GM23248 (cell line): ENCODE data around the gene LIN7B. TPM values are rescaled to one million over a fixed set of nuclear protein-coding genes. Genes with fewer than 3 reads are reported as not detected.

Experiments
- DNase-seq: peaks from one replicate; pipeline ENCODE4 v3.0.0-alpha.2; 2015
- H2AFZ ChIP-seq: fragments of 200-600 bp; sonication (generic); 2 replicates; pipeline ENCODE4 v1.6.1; 2016; ENCODE audit warnings: antibody characterized with exemption
- H3F3A ChIP-seq: fragments of 200-600 bp; sonication (generic); 2 replicates; pipeline ENCODE4 v1.6.1; 2016; ENCODE audit warnings: mild to moderate bottlenecking, antibody characterized with exemption, mixed run types; ENCODE audit not compliant: insufficient read depth
- H3K27ac ChIP-seq: fragments of 200-600 bp; sonication (generic); 2 replicates; pipeline ENCODE4 v1.5.1; 2016; ENCODE audit warnings: mild to moderate bottlenecking
- H3K27me3 ChIP-seq: fragments of 200-600 bp; sonication (generic); replicated peaks from 2 replicates; pipeline ENCODE4 v1.6.1; 2016; ENCODE audit warnings: mild to moderate bottlenecking; ENCODE audit not compliant: insufficient read depth
- H3K36me3 ChIP-seq: fragments of 200-600 bp; sonication (generic); 2 replicates; pipeline ENCODE4 v1.6.1; 2016; ENCODE audit warnings: low read depth, mild to moderate bottlenecking
- H3K4me1 ChIP-seq: fragments of 200-600 bp; sonication (generic); 2 replicates; pipeline ENCODE4 v1.6.1; 2016; ENCODE audit warnings: mild to moderate bottlenecking; ENCODE audit not compliant: insufficient read depth
- H3K4me2 ChIP-seq: fragments of 200-600 bp; sonication (generic); one replicate; pipeline ENCODE4 v1.6.1; 2016; ENCODE audit warnings: mild to moderate bottlenecking; ENCODE audit not compliant: unreplicated experiment
- H3K4me3 ChIP-seq: fragments of 200-600 bp; sonication (generic); 2 replicates; pipeline ENCODE4 v1.5.1; 2016; ENCODE audit warnings: mild to moderate bottlenecking
- H3K79me2 ChIP-seq: fragments of 200-600 bp; sonication (generic); 2 replicates; pipeline ENCODE4 v1.6.1; 2016; ENCODE audit warnings: mild to moderate bottlenecking; ENCODE audit not compliant: insufficient read depth
- H3K9ac ChIP-seq: fragments of 200-600 bp; sonication (generic); 2 replicates; pipeline ENCODE4 v1.6.1; 2016; ENCODE audit warnings: mild to moderate bottlenecking
- H3K9me2 ChIP-seq: fragments of 200-600 bp; sonication (generic); 2 replicates; pipeline ENCODE4 v1.6.1; 2016; ENCODE audit warnings: mixed run types, mild to moderate bottlenecking, moderate library complexity; ENCODE audit not compliant: insufficient read depth
- H3K9me3 ChIP-seq: fragments of 200-600 bp; sonication (generic); one replicate; pipeline ENCODE4 v1.6.1; 2017; ENCODE audit warnings: low read depth
- H4K20me1 ChIP-seq: fragments of 200-600 bp; sonication (generic); 2 replicates; pipeline ENCODE4 v1.6.0; 2016; ENCODE audit not compliant: insufficient read depth
- EZH2 ChIP-seq: fragments of 200-600 bp; sonication (generic); IDR thresholded peaks from 2 replicates; pipeline ENCODE4 v1.6.1; 2018; ENCODE audit warnings: antibody characterized with exemption, mild to moderate bottlenecking; ENCODE audit not compliant: insufficient read depth, poor library complexity, severe bottlenecking
- EZH2phosphoT487 ChIP-seq: fragments of 200-600 bp; sonication (generic); IDR thresholded peaks from 2 replicates; pipeline ENCODE4 v1.6.1; 2018; ENCODE audit warnings: antibody characterized with exemption, moderate library complexity, mild to moderate bottlenecking, low read depth; ENCODE audit not compliant: insufficient read depth
- WGBS, 2 experiments: methylation state at CpG; one replicate each; pipeline ENCODE4 v1.1.6; 2015 to 2017; ENCODE audit warnings: low lambda C conversion rate in 2 of 2, low coverage in 1 of 2; ENCODE audit errors: missing lambda C conversion rate in 2 of 2; 5-methylcytosine and 5-hydroxymethylcytosine counted together
- in situ Hi-C: fragments of 300-500 bp; cut with MboI; formaldehyde crosslinking; loops from 2 replicates; pipeline ENCODE4 v1.15.0; 2020
- polyA plus RNA-seq: library from polyadenylated mRNA; unstranded; fragments of >200 nt; fragmentation: Nextera tagmentation; extraction: Ambion mirVana; gene quantifications from 2 replicates; pipeline ENCODE4 v1.2.1, GENCODE V29; 2016
- total RNA-seq: library from RNA; depleted of rRNA; stranded (reverse); fragments of >200 nt; shearing (Covaris generic); gene quantifications from 2 replicates; pipeline ENCODE4 v1.2.3, GENCODE V29; 2014

Gene LIN7B
- total and polyA plus RNA-seq, 2 experiments from 2014 or later = 10.7 to 11.9 TPM

DNA sequence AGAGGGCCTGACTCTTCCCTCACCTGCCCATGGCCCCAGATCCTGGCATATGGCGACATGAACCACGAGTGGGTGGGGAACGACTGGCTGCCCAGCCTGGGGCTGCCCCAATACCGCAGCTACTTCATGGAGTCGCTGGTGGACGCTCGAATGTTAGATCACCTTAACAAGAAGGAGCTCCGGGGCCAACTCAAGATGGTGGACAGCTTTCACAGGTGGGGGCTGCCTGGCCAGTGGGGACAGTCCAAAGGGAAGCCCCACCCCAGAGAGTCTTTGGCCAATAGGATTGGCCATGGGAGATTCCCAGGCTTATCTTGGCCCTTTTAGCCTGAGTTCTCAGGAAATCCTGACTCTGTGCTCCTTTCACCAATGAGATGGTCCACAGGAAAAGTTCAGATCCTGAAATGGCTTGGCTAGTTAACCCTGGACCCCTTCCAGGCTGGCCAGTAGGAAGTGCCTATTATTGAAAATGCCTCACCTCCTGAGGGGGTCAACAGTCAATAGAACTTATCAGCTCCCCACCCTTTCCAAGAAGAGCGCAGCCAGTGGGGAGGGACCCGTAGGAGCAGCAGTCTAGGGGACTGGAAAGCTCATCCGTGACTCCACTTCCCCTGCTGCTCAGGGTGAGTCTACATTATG is 34.0 kb downstream of the LIN7B start:
- H3K4me2 ChIP-seq = no peak overlapping the region
- H3K27ac ChIP-seq = no peak overlapping the region
- H2AFZ ChIP-seq = no peak overlapping the region

DNA sequence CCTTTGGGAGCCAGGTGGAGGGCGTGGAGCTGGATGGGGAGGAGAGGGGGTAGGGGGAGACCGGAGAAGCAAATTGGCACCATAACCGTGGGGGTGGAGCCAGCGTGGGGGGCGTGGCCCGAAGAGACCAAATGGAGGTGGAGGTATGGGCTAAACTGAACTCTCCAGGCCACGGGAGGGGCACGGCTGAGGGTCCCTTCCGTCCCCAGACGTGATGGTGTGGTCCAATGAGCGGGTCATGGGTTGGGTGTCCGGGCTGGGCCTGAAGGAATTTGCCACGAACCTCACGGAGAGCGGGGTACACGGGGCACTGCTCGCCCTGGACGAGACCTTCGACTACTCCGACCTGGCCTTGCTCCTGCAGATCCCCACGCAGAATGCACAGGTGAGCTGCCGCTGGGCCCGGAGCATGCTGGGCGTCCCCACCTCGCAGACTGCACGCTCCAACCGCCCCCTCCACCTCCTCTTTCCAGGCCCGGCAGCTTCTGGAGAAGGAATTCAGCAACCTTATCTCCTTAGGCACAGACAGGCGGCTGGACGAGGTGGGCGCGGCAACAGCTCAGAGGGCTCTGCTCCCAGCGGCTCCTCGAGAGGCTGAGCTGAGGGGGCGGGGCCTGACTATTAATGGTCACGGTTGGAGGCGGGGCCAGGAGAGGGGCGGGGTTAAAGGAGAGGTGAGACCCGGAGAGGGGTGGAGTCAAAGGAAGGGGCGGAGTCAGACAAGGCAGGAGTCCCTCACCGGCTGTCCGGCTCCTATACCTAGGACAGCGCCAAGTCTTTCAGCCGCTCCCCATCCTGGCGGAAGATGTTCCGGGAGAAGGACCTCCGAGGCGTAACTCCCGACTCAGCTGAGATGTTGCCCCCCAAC is 34.8 kb downstream of the LIN7B start:
- H3K27ac ChIP-seq = no peak overlapping the region

More for the DNA sequence above, 34.0 kb downstream of the LIN7B start:
- no peaks in the 10 kb centered on the region for H3K27me3 ChIP-seq
- H3K4me1 ChIP-seq = peaks cover 4% of the 10 kb centered on the region; the same call in 1 of the 2 replicates
- H3F3A ChIP-seq = peaks cover 9% of the 10 kb centered on the region; the same call in 1 of the 2 replicates
- H3K9me3 ChIP-seq = no peaks in the 10 kb centered on the region
- no peaks in the 10 kb centered on the region for H3K36me3 ChIP-seq
- no peak for TF ChIP-seq EZH2phosphoT487
- no peak for TF ChIP-seq EZH2
- H3K79me2 ChIP-seq = no peaks in the 10 kb centered on the region
- H4K20me1 ChIP-seq = no peaks in the 10 kb centered on the region
- H3K4me3 ChIP-seq = no peak overlapping the region
- no peak for DNase-seq
- WGBS, 2 experiments = 62 to 65% methylated on average over 11 of the region's 11 CpGs
- no peaks in the 10 kb centered on the region for H3K9me2 ChIP-seq
- H3K9ac ChIP-seq = no peak overlapping the region
- in situ Hi-C loops = no loop called here

DNA sequence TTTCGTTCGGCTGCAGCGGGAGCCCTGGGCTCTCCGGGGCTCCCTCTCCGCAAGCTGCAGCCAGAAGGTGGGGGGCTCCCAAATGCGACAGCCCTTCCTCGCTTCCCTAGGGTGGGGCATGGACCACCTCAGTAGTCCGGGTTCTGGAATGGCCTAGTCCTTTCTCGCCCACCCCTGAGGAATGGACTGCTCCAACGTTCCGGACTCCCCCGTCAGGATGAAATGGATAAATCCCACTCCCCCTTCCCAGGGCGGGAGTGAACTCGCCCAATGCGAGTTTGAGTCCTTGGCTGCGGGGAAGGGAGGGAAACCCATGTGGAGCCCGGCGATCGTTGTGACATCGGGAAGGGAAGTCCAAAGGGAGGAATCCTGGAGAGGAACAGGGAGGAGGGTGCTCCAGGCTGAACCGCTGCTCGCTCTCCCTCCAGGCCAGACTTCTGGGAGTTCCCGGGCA is 35.5 kb downstream of the LIN7B start:
- H3K27me3 ChIP-seq = no peaks in the 10 kb centered on the region
- H3F3A ChIP-seq = peaks cover 9% of the 10 kb centered on the region; the same call in 1 of the 2 replicates
- TF ChIP-seq EZH2 (no peak), EZH2phosphoT487 (no peak)
- H3K79me2 ChIP-seq = no peaks in the 10 kb centered on the region
- no peaks in the 10 kb centered on the region for H3K9me3 ChIP-seq
- 1 to 2% methylated on average over 22 to 23 of the region's 23 CpGs for WGBS, 2 experiments
- H3K36me3 ChIP-seq = no peaks in the 10 kb centered on the region
- H4K20me1 ChIP-seq = no peaks in the 10 kb centered on the region
- peak; percentile 83 for DNase-seq
- peaks cover 4% of the 10 kb centered on the region; the same call in 1 of the 2 replicates for H3K4me1 ChIP-seq
- no peak overlapping the region for H3K27ac ChIP-seq
- H3K9me2 ChIP-seq = no peaks in the 10 kb centered on the region
- peak overlapping the region; percentile 97 for H2AFZ ChIP-seq
- in situ Hi-C loops = no loop called here
- H3K9ac ChIP-seq = peak overlapping the region; percentile 71
- H3K4me2 ChIP-seq = peak overlapping the region; percentile 93
- H3K4me3 ChIP-seq = peak overlapping the region; percentile 84

More for the DNA sequence above, 34.8 kb downstream of the LIN7B start:
- peak overlapping the region; percentile 97 for H2AFZ ChIP-seq
- peak overlapping the region; percentile 71 for H3K9ac ChIP-seq
- peak overlapping the region; percentile 93 for H3K4me2 ChIP-seq
- peak overlapping the region; percentile 84 for H3K4me3 ChIP-seq
- H3K79me2 ChIP-seq = no peaks in the 10 kb centered on the region
- DNase-seq = peak; percentile 96
- H3K9me3 ChIP-seq = no peaks in the 10 kb centered on the region
- H3K27me3 ChIP-seq = no peaks in the 10 kb centered on the region
- no peaks in the 10 kb centered on the region for H3K36me3 ChIP-seq
- peaks cover 4% of the 10 kb centered on the region; the same call in 1 of the 2 replicates for H3K4me1 ChIP-seq
- 4% methylated on average over 44 to 49 of the region's 49 CpGs for WGBS, 2 experiments
- H3F3A ChIP-seq = peaks cover 9% of the 10 kb centered on the region; the same call in 1 of the 2 replicates
- TF ChIP-seq EZH2 (no peak), EZH2phosphoT487 (no peak)
- no peaks in the 10 kb centered on the region for H3K9me2 ChIP-seq
- in situ Hi-C loops = no loop called here
- no peaks in the 10 kb centered on the region for H4K20me1 ChIP-seq

DNA sequence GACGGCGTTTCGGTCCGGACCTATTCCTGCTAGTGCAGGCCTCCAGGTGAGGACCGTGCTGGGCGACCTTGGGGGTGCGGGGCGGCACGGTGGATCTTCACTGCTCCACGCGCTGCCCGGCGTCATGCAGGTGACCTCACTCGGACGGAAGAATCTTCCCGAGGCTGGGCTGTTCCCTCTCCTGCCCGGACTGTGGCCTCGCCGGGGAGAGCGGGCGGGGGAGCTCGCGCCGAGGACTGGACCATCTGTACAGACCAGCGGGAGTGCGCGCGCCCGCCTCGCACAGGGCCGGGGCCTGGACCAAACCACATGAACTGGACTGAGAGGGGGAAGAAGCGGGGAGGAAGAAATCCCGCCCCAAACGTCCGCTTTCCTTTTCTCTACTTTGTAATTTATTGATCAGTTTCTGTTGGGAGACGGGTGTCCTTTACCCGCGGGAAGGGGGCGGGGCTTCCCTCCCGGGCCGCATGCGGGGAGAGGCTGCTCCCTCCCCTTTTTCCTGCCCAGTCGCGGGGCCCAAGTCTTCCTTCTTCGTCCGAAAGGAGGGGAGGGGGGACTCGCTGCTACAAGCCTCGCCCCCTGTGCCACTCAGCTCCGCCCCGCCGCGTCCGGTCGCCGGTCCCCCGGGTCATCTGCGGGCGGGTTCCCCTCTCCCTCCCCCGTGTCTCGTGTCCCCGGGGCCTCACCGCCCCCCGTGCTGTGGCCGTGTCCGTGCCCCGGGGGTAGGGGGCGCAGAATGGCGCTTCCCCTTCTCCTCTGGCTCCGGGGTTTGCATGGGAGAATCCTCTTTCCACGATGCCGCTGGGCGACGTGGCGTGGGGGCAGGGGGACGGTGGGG is 36.2 kb downstream of the LIN7B start:
- 1 to 2% methylated on average over 57 to 70 of the region's 75 CpGs for WGBS, 2 experiments

More for the DNA sequence above, 36.2 kb downstream of the LIN7B start:
- Histone ChIP-seq H3K27ac (no peak overlapping the region), H3K79me2 (no peaks in the 10 kb centered on the region), H3K9me2 (no peaks in the 10 kb centered on the region), H3K36me3 (no peaks in the 10 kb centered on the region), H4K20me1 (no peaks in the 10 kb centered on the region), H3K4me1 (peaks cover 4% of the 10 kb centered on the region; the same call in 1 of the 2 replicates), H3K4me2 (peak overlapping the region; percentile 93), H3K4me3 (peak overlapping the region; percentile 84), H3K27me3 (no peaks in the 10 kb centered on the region), H3K9ac (peak overlapping the region; percentile 71), H3K9me3 (no peaks in the 10 kb centered on the region), H3F3A (peaks cover 9% of the 10 kb centered on the region; the same call in 1 of the 2 replicates), H2AFZ (peak overlapping the region; percentile 97)
- DNase-seq = peak; percentile 85
- no peak for TF ChIP-seq EZH2
- no peak for TF ChIP-seq EZH2phosphoT487
- in situ Hi-C loops = no loop called here
